Smooth muscle cell (in vitro differentiated cells): ENCODE measurements around the gene CAMKMT. TPM values are rescaled to one million over a fixed set of nuclear protein-coding genes. Genes with fewer than 3 reads are reported as not detected.

Experiments used
- DNase-seq: peaks from one replicate; lab custom pipeline; 2025; ENCODE audit not compliant: unreplicated experiment; lab: John Stamatoyannopoulos, UW
- H2AFZ ChIP-seq: fragments of 200-600 bp; sonication (generic); 2 replicates; pipeline ENCODE4 v1.6.0; 2016; ENCODE audit warnings: antibody characterized with exemption, low read depth, mild to moderate bottlenecking
- H3F3A ChIP-seq: fragments of 200-600 bp; sonication (generic); 2 replicates; pipeline ENCODE4 v1.6.0; 2017; ENCODE audit warnings: antibody characterized with exemption, low read depth
- H3K27ac ChIP-seq: fragments of 200-600 bp; sonication (generic); 2 replicates; pipeline ENCODE4 v1.5.1; 2016; ENCODE audit warnings: low read depth, mild to moderate bottlenecking
- H3K27me3 ChIP-seq: fragments of 200-600 bp; sonication (generic); 2 replicates; pipeline ENCODE4 v1.6.1; 2016; ENCODE audit warnings: low read depth, mild to moderate bottlenecking
- H3K36me3 ChIP-seq: fragments of 200-600 bp; sonication (generic); 2 replicates; pipeline ENCODE4 v1.5.1; 2016; ENCODE audit warnings: low read depth
- H3K4me1 ChIP-seq: fragments of 200-600 bp; sonication (generic); 2 replicates; pipeline ENCODE4 v1.5.1; 2016; ENCODE audit warnings: low read depth
- H3K4me2 ChIP-seq: fragments of 200-600 bp; sonication (generic); 2 replicates; pipeline ENCODE4 v1.6.0; 2016; ENCODE audit warnings: mild to moderate bottlenecking
- H3K4me3 ChIP-seq: fragments of 200-600 bp; sonication (generic); 2 replicates; pipeline ENCODE4 v1.5.1; 2016; ENCODE audit warnings: mild to moderate bottlenecking
- H3K79me2 ChIP-seq: fragments of 200-600 bp; sonication (generic); 2 replicates; pipeline ENCODE4 v1.6.0; 2016; ENCODE audit warnings: low read depth, mild to moderate bottlenecking
- H3K9ac ChIP-seq: fragments of 200-600 bp; sonication (generic); 2 replicates; pipeline ENCODE4 v1.6.0; 2016; ENCODE audit warnings: low read depth
- H3K9me3 ChIP-seq: fragments of 200-600 bp; sonication (generic); replicated peaks from 2 replicates; pipeline ENCODE4 v1.5.1; 2016; ENCODE audit warnings: low read depth
- H4K20me1 ChIP-seq: fragments of 200-600 bp; sonication (generic); 2 replicates; pipeline ENCODE4 v1.6.0; 2016; ENCODE audit warnings: low read depth
- CTCF ChIP-seq: fragments of 200-600 bp; sonication (generic); IDR thresholded peaks from 2 replicates; pipeline ENCODE4 v1.5.1; 2017; ENCODE audit warnings: borderline replicate concordance, mild to moderate bottlenecking, antibody characterized with exemption; ENCODE audit not compliant: insufficient read depth, poor library complexity, severe bottlenecking
- WGBS: methylation state at CpG from one replicate; pipeline ENCODE4 v1.1.7; 2016; ENCODE audit warnings: low lambda C conversion rate; 5-methylcytosine and 5-hydroxymethylcytosine counted together
- polyA plus RNA-seq: library from polyadenylated mRNA; unstranded; fragments of >200 nt; fragmentation: Nextera tagmentation; extraction: Ambion mirVana; gene quantifications from 2 replicates; pipeline ENCODE4 v1.2.1, GENCODE V29; 2016
- total RNA-seq: library from RNA; depleted of rRNA; stranded (reverse); fragments of >200 nt; gene quantifications from 2 replicates; pipeline ENCODE4 v1.2.3, GENCODE V29; 2014

CAMKMT gene
- total and polyA plus RNA-seq, 2 experiments from 2014 or later: 7.2 to 7.6 TPM

- WGBS: 93% methylated on average over 5 of the region's 5 CpGs
- no peak for TF ChIP-seq CTCF
- Histone ChIP-seq H3K9me3 (no peaks in the 10 kb centered on the region), H3K79me2 (no peaks in the 10 kb centered on the region), H3K9ac (no peak overlapping the region), H2AFZ (no peak overlapping the region), H3F3A (no peaks in the 10 kb centered on the region), H3K4me1 (peaks cover 11% of the 10 kb centered on the region), H3K4me2 (no peak overlapping the region), H3K36me3 (no peaks in the 10 kb centered on the region), H4K20me1 (no peaks in the 10 kb centered on the region), H3K4me3 (no peak overlapping the region), H3K27ac (no peak overlapping the region), H3K27me3 (peaks cover 8% of the 10 kb centered on the region)
- no peak for DNase-seq
Measured at GRCh38 chr2:44786817-44787214, 425.1 kb downstream of the CAMKMT start.

GRCh38 chr2:44787663-44788062 is 425.9 kb downstream of the CAMKMT start:
- H3K27me3 ChIP-seq: peaks cover 8% of the 10 kb centered on the region
- H3K27ac ChIP-seq: no peak overlapping the region
- H4K20me1 ChIP-seq: no peaks in the 10 kb centered on the region
- TF ChIP-seq CTCF: no peak
- H3K9ac ChIP-seq: no peak overlapping the region
- H3K4me2 ChIP-seq: no peak overlapping the region
- no peaks in the 10 kb centered on the region for H3K36me3 ChIP-seq
- peaks cover 11% of the 10 kb centered on the region for H3K4me1 ChIP-seq
- H3K9me3 ChIP-seq: no peaks in the 10 kb centered on the region
- no peaks in the 10 kb centered on the region for H3F3A ChIP-seq
- 81% methylated on average over 6 of the region's 6 CpGs for WGBS
- H3K79me2 ChIP-seq: no peaks in the 10 kb centered on the region
- DNase-seq: no peak
- H3K4me3 ChIP-seq: no peak overlapping the region
- H2AFZ ChIP-seq: no peak overlapping the region

- no peak overlapping the region for H3K4me3 ChIP-seq
Measured at GRCh38 chr2:44789446-44789845, 427.7 kb downstream of the CAMKMT start.

More at GRCh38 chr2:44789446-44789845, 427.7 kb downstream of the CAMKMT start:
- Histone ChIP-seq H3K4me2 (no peak overlapping the region), H3K9me3 (no peaks in the 10 kb centered on the region), H4K20me1 (no peaks in the 10 kb centered on the region), H3K27ac (no peak overlapping the region), H3K27me3 (peaks cover 8% of the 10 kb centered on the region), H3K79me2 (no peaks in the 10 kb centered on the region), H3K4me1 (peaks cover 11% of the 10 kb centered on the region), H2AFZ (no peak overlapping the region), H3K9ac (no peak overlapping the region), H3K36me3 (no peaks in the 10 kb centered on the region), H3F3A (no peaks in the 10 kb centered on the region)
- no peak for TF ChIP-seq CTCF
- DNase-seq: no peak
- 65% methylated on average over 5 of the region's 5 CpGs for WGBS
